ENCODE measurements around the gene MCCC2. TPM values are rescaled to one million over a fixed set of nuclear protein-coding genes. Genes with fewer than 3 reads are reported as not detected.

Gene MCCC2
- total RNA-seq, 1 donor from 2014 or later: 25.3 TPM

DNA sequence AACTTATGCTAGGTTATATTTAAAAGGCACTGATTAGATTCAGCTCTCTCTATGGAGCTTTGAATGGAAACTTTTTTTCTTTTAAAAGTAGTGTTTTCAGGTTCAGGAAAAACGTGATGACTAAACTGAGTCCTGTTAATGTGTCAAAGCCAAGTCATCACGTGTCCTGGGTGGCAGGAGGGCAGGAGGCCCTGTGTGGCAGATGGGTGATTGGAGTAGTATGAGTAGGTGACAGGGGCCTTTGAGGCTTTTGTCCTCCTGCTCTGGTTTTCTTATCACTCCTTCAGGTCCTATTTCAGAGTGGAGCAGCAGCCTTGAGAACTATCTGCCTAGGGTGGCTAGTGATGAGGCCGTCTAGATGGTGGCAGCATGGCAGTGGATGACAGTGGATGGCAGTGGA, 114.3 kb downstream of the MCCC2 start:
- DNase-seq (ENCODE audit: low spot score) (no peak), ATAC-seq (no peak)
- intact Hi-C loops (cut with DNase I): no loop called here

DNA sequence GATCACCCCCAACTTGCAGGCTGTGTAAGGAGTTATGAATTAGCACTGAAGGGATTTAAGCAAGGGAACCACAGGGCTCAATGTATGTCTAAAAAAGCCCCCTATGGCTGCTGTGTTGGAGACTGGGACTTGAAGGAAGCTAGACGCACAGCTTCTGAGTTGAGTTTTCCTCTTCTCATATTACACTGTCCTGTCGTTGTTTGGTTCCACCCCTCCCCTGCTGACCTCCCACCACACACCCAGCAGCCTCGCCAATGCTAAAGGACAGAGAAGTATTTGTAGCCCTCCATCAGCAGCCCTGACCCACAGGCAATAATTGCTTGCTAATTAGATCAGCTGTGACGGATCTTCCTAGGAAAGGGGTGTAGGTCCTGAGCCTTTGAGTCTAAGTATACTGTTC, 116.8 kb downstream of the MCCC2 start:
- intact Hi-C loops (cut with DNase I): no loop called here
- ATAC-seq (no peak), DNase-seq (ENCODE audit: low spot score) (no peak)

GRCh38 chr5:71705421-71705820, 118.3 kb downstream of the MCCC2 start:
- no peak for DNase-seq (ENCODE audit: low spot score)
- intact Hi-C loops (cut with DNase I): no loop called here

DNA sequence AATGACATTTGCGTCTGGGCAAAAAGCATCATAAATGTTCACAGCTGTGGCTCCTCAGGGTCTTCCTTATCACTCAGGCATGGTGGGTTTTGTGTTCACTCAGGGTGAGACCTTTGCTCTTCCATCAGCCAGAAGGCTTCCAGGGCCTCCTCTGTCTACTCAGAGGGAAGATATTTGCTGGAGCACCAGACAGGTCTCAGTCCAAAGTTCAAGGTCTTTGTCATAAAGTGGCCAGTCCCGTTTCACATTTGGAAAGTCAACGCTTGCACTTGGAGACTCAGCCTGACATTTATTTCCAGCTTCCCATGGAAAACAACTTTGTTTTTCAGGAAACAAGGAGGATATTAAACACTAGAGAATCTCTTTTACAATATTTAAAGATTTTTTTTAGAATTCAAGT, 119.8 kb downstream of the MCCC2 start:
- DNase-seq (ENCODE audit: low spot score) (no peak), ATAC-seq (no peak)
- intact Hi-C loops (cut with DNase I): no loop called here

More at GRCh38 chr5:71705421-71705820, 118.3 kb downstream of the MCCC2 start:
- no peak for ATAC-seq

Other genes with a start within 250 kb of the MCCC2 start
- 44.0 TPM for gene BDP1, start 131.7 kb upstream of the MCCC2 start, total RNA-seq
- gene CARTPT, start 131.9 kb downstream of the MCCC2 start, total RNA-seq: not detected